WTC11 (cell line): ENCODE measurements around the gene SMARCB1. TPM values are rescaled to one million over a fixed set of nuclear protein-coding genes. Genes with fewer than 3 reads are reported as not detected.

Source experiments
- ATAC-seq: fragments of 200-7000 bp; cut with Tn5 transposase; 2 replicates; pipeline ENCODE4 v1.10.0; 2021; ENCODE audit warnings: mild to moderate bottlenecking, moderate library complexity
- CTCF ChIA-PET: fragments of 300-600 bp; sonication (Branson Sonifier 250); formaldehyde crosslinking; loops from one replicate; lab custom pipeline; 2021; ENCODE audit warnings: antibody characterized with exemption; lab: Charles Lee
- POLR2A ChIA-PET: fragments of 350-600 bp; sonication (Branson Sonifier 250); formaldehyde crosslinking; loops from one replicate; lab custom pipeline; 2021; ENCODE audit warnings: antibody characterized with exemption; lab: Charles Lee
- DNase-seq: peaks from one replicate; pipeline ENCODE4 v3.0.0; 2021; ENCODE audit warnings: low spot score
- H3K27ac Mint-ChIP-seq: 2 replicates; pipeline ENCODE4 v1.8.0; 2021; ENCODE audit warnings: mixed read lengths
- H3K27me3 Mint-ChIP-seq: 2 replicates; pipeline ENCODE4 v1.8.0; 2021; ENCODE audit warnings: low read depth, mild to moderate bottlenecking, moderate library complexity, mixed read lengths
- H3K36me3 Mint-ChIP-seq: 2 replicates; pipeline ENCODE4 v1.8.0; 2021; ENCODE audit warnings: mixed read lengths
- H3K4me1 Mint-ChIP-seq: 2 replicates; pipeline ENCODE4 v1.8.0; 2022; ENCODE audit warnings: mixed read lengths
- H3K4me3 Mint-ChIP-seq: 2 replicates; pipeline ENCODE4 v1.8.0; 2021; ENCODE audit warnings: mild to moderate bottlenecking, moderate library complexity, mixed read lengths
- H3K9me3 Mint-ChIP-seq: 2 replicates; pipeline ENCODE4 v1.8.0; 2021; ENCODE audit warnings: mixed read lengths
- ATF1 ChIP-seq: sonication (generic); formaldehyde crosslinking; IDR thresholded peaks from 2 replicates; pipeline ENCODE4 v1.8.1; 2023; ENCODE audit warnings: mild to moderate bottlenecking, moderate library complexity, missing genetic modification reagents
- ATF6 ChIP-seq: sonication (generic); formaldehyde crosslinking; IDR thresholded peaks from 2 replicates; pipeline ENCODE4 v1.8.1; 2023; ENCODE audit warnings: mild to moderate bottlenecking, missing genetic modification reagents
- CDX4 ChIP-seq: fragments of 250-450 bp; sonication (Bioruptor Pico); IDR thresholded peaks from 2 replicates; pipeline ENCODE4 v1.9.0; 2021; ENCODE audit warnings: moderate library complexity, mild to moderate bottlenecking, inconsistent platforms, borderline replicate concordance
- FOXK1 ChIP-seq: sonication (generic); formaldehyde crosslinking; IDR thresholded peaks from 2 replicates; pipeline ENCODE4 v1.8.0; 2022; ENCODE audit warnings: mild to moderate bottlenecking, moderate library complexity, missing genetic modification reagents
- GRHL2 ChIP-seq: fragments of 250-450 bp; sonication (Bioruptor Pico); IDR thresholded peaks from 2 replicates; pipeline ENCODE4 v1.8.0; 2022; ENCODE audit warnings: mild to moderate bottlenecking, moderate library complexity; ENCODE audit not compliant: insufficient replicate concordance, severe bottlenecking
- HMGA2 ChIP-seq: fragments of 250-450 bp; sonication (Bioruptor Pico); IDR thresholded peaks from 2 replicates; pipeline ENCODE4 v1.4.0; 2021; ENCODE audit warnings: mild to moderate bottlenecking, moderate library complexity
- NFE2L1 ChIP-seq: sonication (generic); formaldehyde crosslinking; IDR thresholded peaks from 2 replicates; pipeline ENCODE4 v1.8.1; 2023; ENCODE audit warnings: missing genetic modification reagents
- SMAD3 ChIP-seq: sonication (generic); formaldehyde crosslinking; IDR thresholded peaks from 2 replicates; pipeline ENCODE4 v1.8.0; 2022; ENCODE audit warnings: missing genetic modification reagents, mild to moderate bottlenecking, borderline replicate concordance
- ZNF317 ChIP-seq: sonication (generic); formaldehyde crosslinking; IDR thresholded peaks from 2 replicates; pipeline ENCODE4 v1.8.1; 2023; ENCODE audit warnings: low read depth, mild to moderate bottlenecking, moderate library complexity, missing genetic modification reagents, borderline replicate concordance
- ZNF416 ChIP-seq: fragments of 250-450 bp; sonication (Bioruptor Pico); IDR thresholded peaks from 2 replicates; pipeline ENCODE4 v1.9.0; 2021; ENCODE audit warnings: mild to moderate bottlenecking, inconsistent platforms
- ZNF512 ChIP-seq: sonication (generic); formaldehyde crosslinking; IDR thresholded peaks from 2 replicates; pipeline ENCODE4 v1.8.1; 2022; ENCODE audit warnings: missing genetic modification reagents, borderline replicate concordance
- total RNA-seq: library from RNA; stranded (reverse); gene quantifications from 3 replicates; pipeline ENCODE4 v1.2.3, GENCODE V29; 2021
- TF ChIP-seq, protein P1 (sequence below): sonication (generic); formaldehyde crosslinking; conservative IDR thresholded peaks from 2 replicates; pipeline ENCODE4 v1.8.1; 2023; ENCODE audit warnings: mild to moderate bottlenecking, low read depth, missing genetic modification reagents, moderate library complexity
- TF ChIP-seq, protein P2 (sequence below): fragments of 250-450 bp; sonication (Bioruptor Pico); IDR thresholded peaks from 2 replicates; pipeline ENCODE4 v1.9.0; 2021; ENCODE audit warnings: mild to moderate bottlenecking, borderline replicate concordance

The SMARCB1 gene
- total RNA-seq, 1 experiment from 2014 or later: 135 TPM

DNA sequence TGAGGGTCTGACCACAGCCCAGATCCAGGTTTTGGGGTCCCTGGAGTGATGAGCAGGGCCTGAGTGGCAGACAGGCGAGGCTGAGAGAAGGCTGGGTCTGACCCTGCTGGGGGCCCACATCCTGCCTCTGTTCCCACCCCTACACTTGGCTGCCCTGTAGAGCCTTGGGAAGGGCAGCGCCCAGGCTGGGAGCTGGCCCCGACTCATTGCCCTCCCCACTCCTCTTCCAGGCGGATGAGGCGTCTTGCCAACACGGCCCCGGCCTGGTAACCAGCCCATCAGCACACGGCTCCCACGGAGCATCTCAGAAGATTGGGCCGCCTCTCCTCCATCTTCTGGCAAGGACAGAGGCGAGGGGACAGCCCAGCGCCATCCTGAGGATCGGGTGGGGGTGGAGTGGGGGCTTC lies 47.1 kb downstream of the SMARCB1 start:
- ChIA-PET POLR2A (no interaction called here), CTCF (interaction anchor here (0.6 to 3.0 kb wide), 2 partner anchors 15 to 55 kb away, joined by 3 to 17 read pairs; no protein-coding TSS in a partner anchor)
- no peaks in the 10 kb centered on the region; the same call in none of the 2 replicates for H3K27me3 Mint-ChIP-seq

More for the DNA sequence above, 47.1 kb downstream of the SMARCB1 start:
- peaks cover 11% of the 10 kb centered on the region for H3K4me1 Mint-ChIP-seq
- no peaks in the 10 kb centered on the region for H3K9me3 Mint-ChIP-seq
- TF ChIP-seq HMGA2 (CRISPR knock-in tag) (no peak), ZNF317 (CRISPR knock-in tag) (no peak), ZNF416 (CRISPR knock-in tag) (no peak), NFE2L1 (CRISPR knock-in tag) (no peak), SMAD3 (CRISPR knock-in tag) (no peak), ZNF512 (CRISPR knock-in tag) (no peak), FOXK1 (CRISPR knock-in tag) (no peak), ATF1 (CRISPR knock-in tag) (no peak), CDX4 (CRISPR knock-in tag) (no peak), GRHL2 (no peak), ATF6 (CRISPR knock-in tag) (no peak)
- TF ChIP-seq, protein P1, sequence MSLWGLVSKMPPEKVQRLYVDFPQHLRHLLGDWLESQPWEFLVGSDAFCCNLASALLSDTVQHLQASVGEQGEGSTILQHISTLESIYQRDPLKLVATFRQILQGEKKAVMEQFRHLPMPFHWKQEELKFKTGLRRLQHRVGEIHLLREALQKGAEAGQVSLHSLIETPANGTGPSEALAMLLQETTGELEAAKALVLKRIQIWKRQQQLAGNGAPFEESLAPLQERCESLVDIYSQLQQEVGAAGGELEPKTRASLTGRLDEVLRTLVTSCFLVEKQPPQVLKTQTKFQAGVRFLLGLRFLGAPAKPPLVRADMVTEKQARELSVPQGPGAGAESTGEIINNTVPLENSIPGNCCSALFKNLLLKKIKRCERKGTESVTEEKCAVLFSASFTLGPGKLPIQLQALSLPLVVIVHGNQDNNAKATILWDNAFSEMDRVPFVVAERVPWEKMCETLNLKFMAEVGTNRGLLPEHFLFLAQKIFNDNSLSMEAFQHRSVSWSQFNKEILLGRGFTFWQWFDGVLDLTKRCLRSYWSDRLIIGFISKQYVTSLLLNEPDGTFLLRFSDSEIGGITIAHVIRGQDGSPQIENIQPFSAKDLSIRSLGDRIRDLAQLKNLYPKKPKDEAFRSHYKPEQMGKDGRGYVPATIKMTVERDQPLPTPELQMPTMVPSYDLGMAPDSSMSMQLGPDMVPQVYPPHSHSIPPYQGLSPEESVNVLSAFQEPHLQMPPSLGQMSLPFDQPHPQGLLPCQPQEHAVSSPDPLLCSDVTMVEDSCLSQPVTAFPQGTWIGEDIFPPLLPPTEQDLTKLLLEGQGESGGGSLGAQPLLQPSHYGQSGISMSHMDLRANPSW: no peak
- TF ChIP-seq, protein P2, sequence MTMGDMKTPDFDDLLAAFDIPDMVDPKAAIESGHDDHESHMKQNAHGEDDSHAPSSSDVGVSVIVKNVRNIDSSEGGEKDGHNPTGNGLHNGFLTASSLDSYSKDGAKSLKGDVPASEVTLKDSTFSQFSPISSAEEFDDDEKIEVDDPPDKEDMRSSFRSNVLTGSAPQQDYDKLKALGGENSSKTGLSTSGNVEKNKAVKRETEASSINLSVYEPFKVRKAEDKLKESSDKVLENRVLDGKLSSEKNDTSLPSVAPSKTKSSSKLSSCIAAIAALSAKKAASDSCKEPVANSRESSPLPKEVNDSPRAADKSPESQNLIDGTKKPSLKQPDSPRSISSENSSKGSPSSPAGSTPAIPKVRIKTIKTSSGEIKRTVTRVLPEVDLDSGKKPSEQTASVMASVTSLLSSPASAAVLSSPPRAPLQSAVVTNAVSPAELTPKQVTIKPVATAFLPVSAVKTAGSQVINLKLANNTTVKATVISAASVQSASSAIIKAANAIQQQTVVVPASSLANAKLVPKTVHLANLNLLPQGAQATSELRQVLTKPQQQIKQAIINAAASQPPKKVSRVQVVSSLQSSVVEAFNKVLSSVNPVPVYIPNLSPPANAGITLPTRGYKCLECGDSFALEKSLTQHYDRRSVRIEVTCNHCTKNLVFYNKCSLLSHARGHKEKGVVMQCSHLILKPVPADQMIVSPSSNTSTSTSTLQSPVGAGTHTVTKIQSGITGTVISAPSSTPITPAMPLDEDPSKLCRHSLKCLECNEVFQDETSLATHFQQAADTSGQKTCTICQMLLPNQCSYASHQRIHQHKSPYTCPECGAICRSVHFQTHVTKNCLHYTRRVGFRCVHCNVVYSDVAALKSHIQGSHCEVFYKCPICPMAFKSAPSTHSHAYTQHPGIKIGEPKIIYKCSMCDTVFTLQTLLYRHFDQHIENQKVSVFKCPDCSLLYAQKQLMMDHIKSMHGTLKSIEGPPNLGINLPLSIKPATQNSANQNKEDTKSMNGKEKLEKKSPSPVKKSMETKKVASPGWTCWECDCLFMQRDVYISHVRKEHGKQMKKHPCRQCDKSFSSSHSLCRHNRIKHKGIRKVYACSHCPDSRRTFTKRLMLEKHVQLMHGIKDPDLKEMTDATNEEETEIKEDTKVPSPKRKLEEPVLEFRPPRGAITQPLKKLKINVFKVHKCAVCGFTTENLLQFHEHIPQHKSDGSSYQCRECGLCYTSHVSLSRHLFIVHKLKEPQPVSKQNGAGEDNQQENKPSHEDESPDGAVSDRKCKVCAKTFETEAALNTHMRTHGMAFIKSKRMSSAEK (CRISPR knock-in tag): no peak
- no peak for DNase-seq
- no peak overlapping the region for H3K4me3 Mint-ChIP-seq
- ATAC-seq: no peak
- H3K36me3 Mint-ChIP-seq: peaks cover 21% of the 10 kb centered on the region
- no peak overlapping the region for H3K27ac Mint-ChIP-seq
